Measurements from ENCODE around the gene GABBR2.

Gene GABBR2

GRCh38 chr9:98455256-98456155 lies 253.2 kb downstream of the GABBR2 start:
- H3K36me3 ChIP-seq (replicated peaks; ENCODE audit: low read depth, low read length), result no peaks in the 10 kb centered on the region
- no peak overlapping the region for H2AFZ ChIP-seq (ENCODE audit: low read depth, low read length)
- no peak overlapping the region for H3K27ac ChIP-seq (ENCODE audit: low read length)
- H4K20me1 ChIP-seq (ENCODE audit: insufficient read depth, low read length), result no peaks in the 10 kb centered on the region
- H3K27me3 ChIP-seq (ENCODE audit: low read depth, low read length), result peaks cover 33% of the 10 kb centered on the region
- no peaks in the 10 kb centered on the region for H3K4me1 ChIP-seq (ENCODE audit: low read length)
- TF ChIP-seq CTCF (IDR thresholded peaks at IDR 0.05; ENCODE audit: low read depth, low read length) (no peak), EZH2phosphoT487 (IDR thresholded peaks at IDR 0.05; ENCODE audit: low read depth) (no peak)
- no peak overlapping the region for H3K4me3 ChIP-seq (ENCODE audit: low read length)
- no peak overlapping the region for H3K9ac ChIP-seq (ENCODE audit: low read length)
- no peak overlapping the region for H3K4me2 ChIP-seq (ENCODE audit: low read length)
- H3K9me3 ChIP-seq (ENCODE audit: insufficient read depth, low read length), result no peaks in the 10 kb centered on the region
- no peaks in the 10 kb centered on the region for H3K79me2 ChIP-seq (ENCODE audit: low read length)

DNA sequence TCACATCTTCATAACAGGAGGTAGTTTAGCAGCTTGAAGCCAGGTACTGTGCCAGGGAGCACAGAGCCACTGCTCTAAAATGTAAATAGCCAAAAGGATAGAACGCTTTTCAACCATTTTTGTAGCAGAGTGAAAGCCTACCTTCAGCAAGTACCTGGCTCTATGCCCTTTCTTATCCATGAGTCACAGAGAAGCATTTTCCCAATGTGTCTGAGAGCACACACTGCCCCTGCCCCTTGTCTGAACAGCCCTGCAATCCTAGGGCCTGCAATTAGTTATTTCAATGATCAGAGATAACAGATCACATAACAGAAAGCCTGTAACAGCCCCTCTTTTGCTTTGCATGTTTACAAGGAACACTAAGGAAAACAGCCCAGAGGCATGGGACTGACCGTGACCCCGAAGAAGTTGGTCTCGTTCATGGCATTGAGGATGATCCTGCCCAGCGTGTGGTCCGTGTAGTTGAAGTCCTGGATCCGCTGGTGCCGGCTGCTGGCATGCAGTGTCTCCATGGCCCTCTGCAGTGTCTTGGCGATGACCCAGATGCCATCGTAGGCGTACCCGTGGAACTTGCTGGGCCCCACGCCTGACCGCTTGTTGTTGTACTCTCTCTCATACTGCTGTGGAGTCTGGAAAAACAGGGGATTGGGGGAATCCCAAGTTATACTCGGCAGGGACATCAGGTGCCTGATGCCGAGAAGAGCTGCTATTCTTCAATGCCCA lies 255.0 kb downstream of the GABBR2 start:
- no peaks in the 10 kb centered on the region for H4K20me1 ChIP-seq (ENCODE audit: insufficient read depth, low read length)
- H3K4me2 ChIP-seq (ENCODE audit: low read length), result no peak overlapping the region
- no peak overlapping the region for H3K9ac ChIP-seq (ENCODE audit: low read length)
- peaks cover 33% of the 10 kb centered on the region for H3K27me3 ChIP-seq (ENCODE audit: low read depth, low read length)
- H3K27ac ChIP-seq (ENCODE audit: low read length), result no peak overlapping the region
- no peaks in the 10 kb centered on the region for H3K36me3 ChIP-seq (replicated peaks; ENCODE audit: low read depth, low read length)
- H3K4me3 ChIP-seq (ENCODE audit: low read length), result no peak overlapping the region
- no peak for TF ChIP-seq EZH2phosphoT487 (IDR thresholded peaks at IDR 0.05; ENCODE audit: low read depth)
- no peak for TF ChIP-seq CTCF (IDR thresholded peaks at IDR 0.05; ENCODE audit: low read depth, low read length)
- no peak overlapping the region for H2AFZ ChIP-seq (ENCODE audit: low read depth, low read length)
- H3K4me1 ChIP-seq (ENCODE audit: low read length), result no peaks in the 10 kb centered on the region
- H3K9me3 ChIP-seq (ENCODE audit: insufficient read depth, low read length), result no peaks in the 10 kb centered on the region
- no peaks in the 10 kb centered on the region for H3K79me2 ChIP-seq (ENCODE audit: low read length)

DNA sequence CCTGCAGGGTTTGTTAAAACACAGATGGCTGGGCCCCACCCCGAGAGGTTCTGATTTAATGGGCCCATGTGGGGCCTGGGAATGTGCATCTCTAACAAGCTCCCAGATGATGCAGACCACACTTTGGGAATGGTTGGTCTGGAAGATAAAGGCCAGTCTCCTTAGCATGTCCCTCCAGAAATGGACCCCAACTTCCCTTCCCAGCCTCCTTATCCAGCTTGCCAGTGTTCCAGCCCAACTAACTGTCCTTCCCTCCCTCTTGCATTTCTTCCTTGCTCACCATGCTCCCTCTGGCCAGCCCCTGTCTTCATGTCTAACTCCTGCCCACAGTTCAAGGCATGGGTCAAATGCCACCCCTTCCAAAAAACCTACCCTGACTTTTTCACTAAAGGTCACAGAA lies 257.2 kb downstream of the GABBR2 start:
- Histone ChIP-seq H4K20me1 (ENCODE audit: insufficient read depth, low read length) (no peaks in the 10 kb centered on the region), H3K4me2 (ENCODE audit: low read length) (no peak overlapping the region), H3K27ac (ENCODE audit: low read length) (no peak overlapping the region), H3K27me3 (ENCODE audit: low read depth, low read length) (peaks cover 21% of the 10 kb centered on the region), H3K79me2 (ENCODE audit: low read length) (no peaks in the 10 kb centered on the region), H3K4me1 (ENCODE audit: low read length) (no peaks in the 10 kb centered on the region), H2AFZ (ENCODE audit: low read depth, low read length) (no peak overlapping the region), H3K36me3 (replicated peaks; ENCODE audit: low read depth, low read length) (no peaks in the 10 kb centered on the region), H3K9me3 (ENCODE audit: insufficient read depth, low read length) (no peaks in the 10 kb centered on the region), H3K9ac (ENCODE audit: low read length) (no peak overlapping the region), H3K4me3 (ENCODE audit: low read length) (no peak overlapping the region)
- TF ChIP-seq EZH2phosphoT487 (IDR thresholded peaks at IDR 0.05; ENCODE audit: low read depth), result no peak
- no peak for TF ChIP-seq CTCF (IDR thresholded peaks at IDR 0.05; ENCODE audit: low read depth, low read length)

DNA sequence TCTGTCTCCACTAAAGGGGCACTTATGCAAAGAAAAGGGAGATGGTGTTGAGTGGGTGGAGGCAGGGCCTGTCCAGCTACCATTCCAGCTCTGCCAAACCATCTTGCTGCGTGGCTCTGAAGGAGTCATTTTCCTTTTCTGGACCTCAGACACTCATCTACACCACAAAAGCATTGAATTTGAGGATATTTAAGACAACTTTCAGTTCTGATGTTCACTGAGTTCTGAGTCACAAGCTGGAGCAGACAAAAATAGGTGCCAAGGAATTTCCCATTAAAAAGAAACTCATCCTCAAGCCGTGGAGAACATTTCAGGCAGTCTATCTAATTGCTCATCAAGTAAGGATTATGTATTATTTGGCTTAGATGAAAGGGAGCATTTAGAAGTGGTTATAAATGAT lies 258.2 kb downstream of the GABBR2 start:
- Histone ChIP-seq H3K4me2 (ENCODE audit: low read length) (no peak overlapping the region), H2AFZ (ENCODE audit: low read depth, low read length) (no peak overlapping the region), H3K27ac (ENCODE audit: low read length) (no peak overlapping the region), H3K27me3 (ENCODE audit: low read depth, low read length) (peaks cover 13% of the 10 kb centered on the region), H3K4me1 (ENCODE audit: low read length) (no peaks in the 10 kb centered on the region), H3K79me2 (ENCODE audit: low read length) (no peaks in the 10 kb centered on the region), H4K20me1 (ENCODE audit: insufficient read depth, low read length) (no peaks in the 10 kb centered on the region), H3K36me3 (replicated peaks; ENCODE audit: low read depth, low read length) (no peaks in the 10 kb centered on the region), H3K9me3 (ENCODE audit: insufficient read depth, low read length) (no peaks in the 10 kb centered on the region), H3K9ac (ENCODE audit: low read length) (no peak overlapping the region), H3K4me3 (ENCODE audit: low read length) (no peak overlapping the region)
- TF ChIP-seq EZH2phosphoT487 (IDR thresholded peaks at IDR 0.05; ENCODE audit: low read depth), result no peak
- no peak for TF ChIP-seq CTCF (IDR thresholded peaks at IDR 0.05; ENCODE audit: low read depth, low read length)

Data from OCI-LY3 (cell line).